Stromal cell of bone marrow (primary cell): Measurements from ENCODE around the gene ABTB1.
"Not testable (repeated sequence)": the region's sequence is repeated elsewhere in the genome, so short reads cannot be mapped to it uniquely, and the experiment has no call there.

Experiments
- DNase-seq: peaks from one replicate; pipeline ENCODE4 v3.0.0-alpha.2; 2012; ENCODE audit warnings: low read depth

The ABTB1 gene

GRCh38 chr3:127704840-127705239, 32.1 kb downstream of the ABTB1 start:
- DNase-seq, result not testable (repeated sequence)

GRCh38 chr3:127706312-127706711, 33.6 kb downstream of the ABTB1 start:
- no peak for DNase-seq

GRCh38 chr3:127706785-127707351, 34.1 kb downstream of the ABTB1 start:
- DNase-seq, result no peak

DNA sequence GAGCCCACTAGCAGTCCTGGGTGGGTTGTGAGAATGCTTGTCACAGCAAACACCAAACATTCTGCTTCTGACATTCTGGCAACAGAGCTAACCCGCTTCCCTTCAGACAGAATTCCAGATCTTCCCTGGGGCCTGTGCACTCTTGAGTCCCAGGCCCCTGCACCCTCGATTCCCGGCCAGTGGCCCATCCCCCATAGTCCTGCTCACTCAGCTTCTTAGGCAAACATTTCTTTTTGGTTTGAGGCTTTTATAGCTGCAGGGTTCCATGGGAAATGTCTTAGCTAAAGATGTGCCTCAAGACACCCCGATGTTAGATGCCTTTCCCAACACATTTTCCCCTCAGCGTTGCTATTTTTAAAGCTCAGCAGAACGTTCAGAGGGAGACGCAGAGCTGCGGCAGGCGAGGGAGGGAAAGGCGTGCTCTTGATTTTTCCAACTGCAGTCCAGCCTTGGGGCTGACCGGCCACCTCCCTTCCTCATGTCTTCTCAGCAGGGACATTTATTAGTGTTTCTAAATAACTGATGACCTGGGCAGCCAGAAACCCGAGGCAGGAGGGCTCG, 35.2 kb downstream of the ABTB1 start:
- no peak for DNase-seq

DNA sequence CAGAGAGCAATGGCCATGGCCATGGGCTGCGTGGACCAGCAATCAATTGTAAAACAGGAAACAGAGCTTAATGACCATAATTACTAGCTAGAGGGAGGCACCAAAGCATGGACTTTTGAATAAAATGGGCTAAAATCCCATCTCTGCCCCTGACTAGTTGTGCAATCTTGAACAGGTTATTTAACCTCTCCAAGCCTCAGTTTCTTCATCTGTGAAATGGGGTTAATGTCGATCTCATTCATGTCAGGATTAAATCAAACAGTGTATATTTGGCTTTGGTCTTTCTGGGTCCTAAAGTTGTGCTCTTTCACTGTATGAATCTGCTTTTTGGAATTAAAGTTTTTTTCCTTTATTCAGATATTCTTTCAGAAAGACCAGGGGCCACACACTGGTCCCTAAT, 36.1 kb downstream of the ABTB1 start:
- DNase-seq, result no peak

DNA sequence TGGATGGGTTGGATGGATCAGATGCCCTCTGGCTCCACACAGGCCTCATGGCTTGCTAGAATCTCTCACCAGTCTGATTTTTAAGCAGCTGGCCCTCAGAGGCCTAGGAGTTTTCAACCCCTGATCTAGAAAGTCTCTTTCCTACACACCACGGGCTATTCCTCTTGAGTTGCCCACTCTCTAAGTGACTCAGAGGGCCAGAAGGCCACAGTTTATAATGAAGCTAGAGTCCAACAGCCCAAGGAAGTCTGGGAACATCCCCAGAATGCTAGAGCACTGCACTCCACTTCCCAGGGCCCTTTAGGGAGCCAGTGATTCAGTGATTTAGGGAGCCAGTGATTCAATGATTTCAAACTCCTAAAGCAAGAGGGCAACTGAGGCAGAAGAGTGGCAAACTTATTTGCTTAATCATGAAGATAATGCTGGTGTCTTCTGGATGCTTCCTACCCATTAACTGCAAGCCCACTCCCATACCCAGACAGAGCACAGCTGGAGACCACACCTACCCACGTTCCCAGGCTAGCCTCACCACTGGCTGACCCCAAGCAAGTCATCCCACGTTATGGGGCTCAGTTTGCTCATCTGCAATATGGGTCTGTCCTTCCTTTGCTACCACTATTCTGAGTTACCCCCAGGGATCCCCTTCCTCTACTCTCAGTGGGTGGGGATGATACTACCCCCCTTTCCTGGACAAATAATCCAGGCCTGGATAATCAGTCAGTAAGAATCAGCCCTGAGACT, 36.7 kb downstream of the ABTB1 start:
- DNase-seq, result no peak

DNA sequence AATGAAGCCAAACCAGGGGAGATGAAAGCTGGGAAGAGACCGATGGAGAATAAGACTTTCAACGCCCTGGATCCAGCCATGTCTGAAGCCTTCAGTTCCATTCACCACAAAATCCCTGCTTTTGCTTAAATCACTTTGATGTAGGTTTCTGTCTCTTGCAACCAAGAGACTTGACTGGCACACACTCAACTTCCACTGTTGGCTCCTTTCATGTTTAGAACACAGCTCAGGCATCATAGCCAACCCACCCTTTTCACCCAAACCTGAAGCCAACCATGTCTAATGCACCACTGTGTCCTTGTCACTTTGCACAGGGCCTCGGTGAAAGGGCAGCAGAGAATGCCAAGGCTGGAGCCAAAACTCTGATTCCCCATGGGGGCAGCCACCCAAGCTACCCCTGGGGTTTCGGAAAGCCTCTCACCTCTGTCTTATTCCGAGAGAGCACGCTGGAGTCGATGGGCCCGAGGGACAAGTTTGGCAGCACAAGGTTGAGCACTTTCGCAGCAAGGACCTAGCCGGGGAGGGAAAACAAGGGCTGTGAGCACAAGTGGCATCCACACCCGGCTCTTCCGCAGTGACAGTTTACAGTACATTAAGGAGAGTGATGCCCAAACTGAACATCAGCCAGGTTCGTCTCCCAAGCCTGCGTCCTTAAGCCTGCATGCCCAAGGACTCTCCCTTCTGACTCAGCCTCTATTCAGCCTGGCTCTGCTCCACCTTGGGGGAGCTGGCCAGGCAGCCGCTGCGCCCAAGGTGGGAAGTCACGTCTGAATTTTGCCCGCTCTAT, 37.6 kb downstream of the ABTB1 start:
- DNase-seq, result no peak

DNA sequence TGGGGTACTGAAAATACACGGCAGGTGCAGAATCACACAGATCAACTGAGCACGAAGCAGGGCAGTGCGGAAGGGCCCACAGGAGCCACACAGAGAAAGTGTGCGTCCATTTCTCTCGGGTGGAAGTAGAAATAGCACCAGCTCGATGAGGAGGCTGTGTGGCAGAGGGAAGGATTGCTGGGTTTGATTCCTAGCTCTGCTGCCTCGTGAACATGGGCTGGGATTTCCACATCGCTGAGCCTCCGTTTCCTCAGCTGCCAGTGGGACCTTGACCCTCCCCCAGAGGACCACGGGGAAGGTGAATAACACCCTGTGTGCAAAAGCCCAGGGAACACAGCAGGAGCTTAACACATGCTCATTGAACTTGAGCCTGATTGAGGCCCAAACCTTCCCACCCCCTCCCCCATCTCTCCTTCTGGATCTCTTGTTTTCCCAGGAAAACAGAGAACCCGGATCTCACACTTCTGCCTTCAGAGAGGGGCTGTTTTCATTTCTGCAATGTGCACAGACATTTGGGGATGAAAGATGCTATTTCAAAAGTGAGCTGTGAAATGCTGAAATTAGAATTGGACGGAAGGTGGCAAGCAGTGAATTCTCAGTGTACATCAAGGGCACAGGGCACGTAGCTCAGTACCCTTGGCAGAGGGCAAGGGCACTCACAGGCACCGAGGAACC, 38.4 kb downstream of the ABTB1 start:
- DNase-seq, result no peak

GRCh38 chr3:127711896-127712295, 39.1 kb downstream of the ABTB1 start:
- DNase-seq, result no peak

- DNase-seq, result no peak
These were observed 39.7 kb downstream of the ABTB1 start for GRCh38 chr3:127712461-127712860.

- DNase-seq, result no peak
These were observed 40.4 kb downstream of the ABTB1 start for GRCh38 chr3:127712881-127713771.

GRCh38 chr3:127714125-127714571, 41.4 kb downstream of the ABTB1 start:
- DNase-seq, result no peak

DNA sequence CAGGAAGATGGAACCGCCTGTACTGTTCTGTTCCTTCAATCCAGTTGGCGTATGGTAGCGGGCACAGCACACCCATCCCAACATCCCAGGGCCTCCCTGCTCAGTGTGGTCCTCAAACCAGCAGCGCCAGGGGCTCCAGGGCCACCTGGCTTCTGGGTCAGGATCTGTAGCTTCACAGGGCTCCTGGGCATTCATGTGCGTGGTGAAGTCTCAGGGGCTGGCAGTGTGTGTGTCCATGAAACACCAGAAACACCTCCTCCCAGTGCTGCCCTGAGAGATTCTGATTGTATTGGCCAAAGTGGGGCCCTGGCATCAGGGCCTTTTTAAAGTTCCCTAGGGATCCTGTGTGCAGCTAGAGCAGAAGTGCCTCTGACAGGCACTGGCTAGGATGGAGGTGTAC, 42.1 kb downstream of the ABTB1 start:
- no peak for DNase-seq

DNA sequence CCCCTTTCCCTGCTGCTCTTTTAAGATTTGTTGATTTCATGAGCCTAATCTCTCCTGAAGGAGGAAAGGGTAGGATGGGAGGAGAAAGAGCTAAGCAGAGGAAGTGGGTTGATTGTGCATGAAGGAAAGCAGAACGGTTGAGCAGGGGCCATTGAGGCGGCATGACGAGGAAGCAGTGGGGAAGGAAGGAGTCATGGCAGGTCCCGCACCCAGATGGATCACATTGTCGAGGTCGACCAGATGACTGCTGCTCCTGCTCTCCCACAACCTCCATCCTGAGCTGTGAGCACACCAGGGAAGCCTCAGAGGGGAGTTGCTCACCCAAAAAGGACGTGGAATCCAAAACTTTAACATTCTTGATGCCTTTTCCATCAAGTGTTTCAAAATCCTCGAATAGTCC, 42.8 kb downstream of the ABTB1 start:
- DNase-seq, result no peak

- DNase-seq, result no peak
These were observed 43.6 kb downstream of the ABTB1 start for GRCh38 chr3:127716384-127716783.

GRCh38 chr3:127717357-127718244, 44.8 kb downstream of the ABTB1 start:
- no peak for DNase-seq

- no peak for DNase-seq
These were observed 45.6 kb downstream of the ABTB1 start for GRCh38 chr3:127718245-127718915.

GRCh38 chr3:127718916-127719290, 46.2 kb downstream of the ABTB1 start:
- DNase-seq, result no peak

DNA sequence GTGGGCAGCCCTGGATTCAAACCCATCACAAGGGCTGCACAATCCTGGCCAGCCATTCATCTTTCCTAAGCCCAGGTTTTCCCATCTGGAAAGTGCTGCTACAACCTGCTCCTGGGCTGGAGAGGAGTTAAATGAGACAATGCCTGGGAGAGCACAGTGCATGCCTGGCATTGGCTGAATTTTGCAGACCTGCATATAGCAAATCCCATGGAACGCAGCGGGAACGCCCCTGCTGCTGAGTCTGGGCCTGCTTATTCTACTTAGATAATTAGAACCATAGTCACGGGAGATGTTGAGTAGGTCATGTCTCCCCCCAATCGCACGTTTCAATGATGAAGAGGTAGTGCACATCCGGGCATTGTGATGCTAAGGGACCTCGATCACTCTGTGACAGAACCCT, 46.6 kb downstream of the ABTB1 start:
- DNase-seq, result no peak
